ENCODE measurements around the gene ATP6AP1. TPM values are rescaled to one million over a fixed set of nuclear protein-coding genes. Genes with fewer than 3 reads are reported as not detected.

Gene ATP6AP1
- total and polyA plus RNA-seq, 2 of the 13 experiments (the other 11 are each of a cell fraction or from before 2014, with no cell fraction given), result 56.7 to 110 TPM

DNA sequence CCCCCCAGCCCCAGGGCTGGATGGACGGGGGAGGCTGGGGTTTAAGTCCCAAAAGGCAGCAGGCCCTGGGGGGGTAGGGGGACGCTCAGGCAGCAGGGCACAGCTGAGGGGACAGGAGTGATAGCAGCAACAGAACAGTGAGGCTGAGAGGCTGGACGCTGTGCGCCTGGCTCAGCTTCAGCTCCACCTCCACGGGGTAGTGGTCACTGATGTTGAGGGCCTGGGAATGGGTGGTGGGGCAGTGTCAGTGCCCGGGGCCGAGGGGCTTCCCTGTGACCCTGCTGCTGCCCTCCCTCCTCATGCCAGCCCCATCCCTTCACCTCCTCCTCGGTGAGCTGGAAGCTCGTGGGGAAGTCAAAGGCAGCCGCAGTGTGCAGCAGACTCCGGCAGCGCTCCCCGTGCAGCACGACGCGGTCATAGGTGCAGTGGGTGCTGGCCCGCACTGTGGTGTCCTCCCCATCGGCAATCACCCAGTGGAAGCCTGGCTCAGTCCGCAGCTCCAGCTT is 25.8 kb upstream of the ATP6AP1 start:
- CTCF ChIA-PET (ENCODE audit: low intra/inter-chr PET ratio, low total read pairs), result no interaction called here
- peaks cover 21% of the 10 kb centered on the region; the same call in 1 of the 2 replicates for H4K20me1 ChIP-seq (ENCODE audit: insufficient read depth, low read length)
- 97% methylated on average over 6 of the region's 19 CpGs for WGBS (ENCODE audit: low lambda C conversion rate)
- TF ChIP-seq ZNF800 (CRISPR knock-in tag; IDR thresholded peaks at IDR 0.05), result no peak
- no peak for TF ChIP-seq EEA1 (CRISPR knock-in tag; IDR thresholded peaks at IDR 0.05; ENCODE audit: borderline replicate concordance)
- no peak for TF ChIP-seq ZNF446 (CRISPR knock-in tag; IDR thresholded peaks at IDR 0.05)
- TF ChIP-seq REST (IDR thresholded peaks at IDR 0.05; ENCODE audit: borderline replicate concordance in 1 of 2, low read depth in 1 of 2, low read length in 2 of 2), result no peak
- TF ChIP-seq MLLT10 (CRISPR knock-in tag; IDR thresholded peaks at IDR 0.05), result no peak
- no peak for TF ChIP-seq POLR2G (IDR thresholded peaks at IDR 0.05; ENCODE audit: low read depth, low read length)
- TF ChIP-seq, protein P1, sequence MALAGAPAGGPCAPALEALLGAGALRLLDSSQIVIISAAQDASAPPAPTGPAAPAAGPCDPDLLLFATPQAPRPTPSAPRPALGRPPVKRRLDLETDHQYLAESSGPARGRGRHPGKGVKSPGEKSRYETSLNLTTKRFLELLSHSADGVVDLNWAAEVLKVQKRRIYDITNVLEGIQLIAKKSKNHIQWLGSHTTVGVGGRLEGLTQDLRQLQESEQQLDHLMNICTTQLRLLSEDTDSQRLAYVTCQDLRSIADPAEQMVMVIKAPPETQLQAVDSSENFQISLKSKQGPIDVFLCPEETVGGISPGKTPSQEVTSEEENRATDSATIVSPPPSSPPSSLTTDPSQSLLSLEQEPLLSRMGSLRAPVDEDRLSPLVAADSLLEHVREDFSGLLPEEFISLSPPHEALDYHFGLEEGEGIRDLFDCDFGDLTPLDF (CRISPR knock-in tag; IDR thresholded peaks at IDR 0.05), result no peak
- no peak for TF ChIP-seq FOXJ3 (CRISPR knock-in tag; IDR thresholded peaks at IDR 0.05; ENCODE audit: borderline replicate concordance)
- TF ChIP-seq HMG20A (CRISPR knock-in tag; IDR thresholded peaks at IDR 0.05; ENCODE audit: borderline replicate concordance), result no peak
- no peak for TF ChIP-seq KLF6 (CRISPR knock-in tag; IDR thresholded peaks at IDR 0.05)
- no peak for TF ChIP-seq MAZ (IDR thresholded peaks at IDR 0.05; ENCODE audit: borderline replicate concordance, low read depth, low read length)
- TF ChIP-seq MAZ (CRISPR knock-in tag; IDR thresholded peaks at IDR 0.05; ENCODE audit: low read depth), result no peak
- TF ChIP-seq ZNF740 (CRISPR knock-in tag; IDR thresholded peaks at IDR 0.05), result no peak
- TF ChIP-seq IRF1 (CRISPR knock-in tag; IDR thresholded peaks at IDR 0.05; ENCODE audit: low read depth), result no peak
- TF ChIP-seq ATF4 (CRISPR knock-in tag; IDR thresholded peaks at IDR 0.05), result no peak

More for the DNA sequence above, 25.8 kb upstream of the ATP6AP1 start:
- Histone ChIP-seq H3K27ac (ENCODE audit: extremely low read length, insufficient read depth, low read length) (no peak overlapping the region), H3K4me2 (ENCODE audit: low read depth, low read length) (no peak overlapping the region), H3K9ac (ENCODE audit: insufficient read depth, low read depth, low read length) (no peak overlapping the region), H2AFZ (ENCODE audit: low read length) (no peak overlapping the region), H3K4me3 (replicated peaks in 1 of 3; ENCODE audit: insufficient read depth in 1 of 3, low read depth in 2 of 3, low read length in 3 of 3) (no peak overlapping the region), H3K79me2 (ENCODE audit: insufficient read depth, low read length) (peaks cover 16% of the 10 kb centered on the region), H3K9me3 (ENCODE audit: low read length) (no peaks in the 10 kb centered on the region), H3K36me3 (replicated peaks in 1 of 2; ENCODE audit: control insufficient read depth in 1 of 2, insufficient read depth in 2 of 2, low read length in 2 of 2) (peaks cover 6 to 22% of the 10 kb centered on the region in 2 experiments; a peak in 4 of 5 replicates), H3K27me3 (ENCODE audit: control insufficient read depth in 1 of 2, insufficient read depth in 2 of 2, low read length in 2 of 2) (no peaks in the 10 kb centered on the region; a peak in 1 of 5 replicates), H3K4me1 (ENCODE audit: insufficient read depth, low read length) (peaks cover 32% of the 10 kb centered on the region)
- in situ Hi-C loops (cut with HindIII; ENCODE audit: extremely low pct_ligation_motif_present, low pct_unique_long_range_greater_than_20kb) (loop anchor here (25.0 kb wide), 1 partner anchor 135 kb away; the partner anchor contains the start of genes G6PD and IKBKG), intact Hi-C loops (cut with micrococcal nuclease; ENCODE audit: unreplicated experiment) (no loop called here)
- peak; percentile 45 for ATAC-seq
- FAIRE-seq, result no peak
- POLR2A ChIA-PET, result interaction anchor here (1.2 kb wide), 1 partner anchor 9 kb away, joined by 3 read pairs; the partner anchor contains the start of gene TAFAZZIN
- DNase-seq (ENCODE audit: low spot score), result no peak
- no TSS peak for BruUV-seq (replicated peaks)
